ENCODE results near the gene RPE.

RPE gene

GRCh38 chr2:210028178-210028577, 25.7 kb downstream of the RPE start:
- whole genome bisulfite sequencing, 2 experiments, result 78 to 92% methylated on average over 1 of the region's 2 CpGs
- H3K4me3 ChIP-seq (ENCODE audit: insufficient read depth, low read depth, low read length), result no peak overlapping the region
- H3K36me3 ChIP-seq (ENCODE audit: control insufficient read depth, insufficient read depth, low read length), result peaks cover 4% of the 10 kb centered on the region
- no peaks in the 10 kb centered on the region for H3K9me3 ChIP-seq (ENCODE audit: control insufficient read depth, low read length)
- H3K27me3 ChIP-seq (ENCODE audit: control insufficient read depth, insufficient read depth, low read length, poor library complexity, severe bottlenecking), result no peaks in the 10 kb centered on the region
- no peaks in the 10 kb centered on the region for H3K4me1 ChIP-seq (ENCODE audit: control insufficient read depth, insufficient read depth, low read length)
- H3K27ac ChIP-seq (ENCODE audit: insufficient read depth, low read depth, low read length, poor library complexity, severe bottlenecking), result no peak overlapping the region

GRCh38 chr2:210034087-210034683, 31.7 kb downstream of the RPE start:
- no peak overlapping the region for H3K4me3 ChIP-seq (ENCODE audit: insufficient read depth, low read depth, low read length)
- no peaks in the 10 kb centered on the region for H3K36me3 ChIP-seq (ENCODE audit: control insufficient read depth, insufficient read depth, low read length)
- H3K27ac ChIP-seq (ENCODE audit: insufficient read depth, low read depth, low read length, poor library complexity, severe bottlenecking), result no peak overlapping the region
- H3K27me3 ChIP-seq (ENCODE audit: control insufficient read depth, insufficient read depth, low read length, poor library complexity, severe bottlenecking), result no peaks in the 10 kb centered on the region
- 77 to 91% methylated on average over 2 of the region's 2 CpGs for WGBS, 2 experiments
- no peaks in the 10 kb centered on the region for H3K9me3 ChIP-seq (ENCODE audit: control insufficient read depth, low read length)
- H3K4me1 ChIP-seq (ENCODE audit: control insufficient read depth, insufficient read depth, low read length), result no peaks in the 10 kb centered on the region

- Histone ChIP-seq H3K9me3 (ENCODE audit: control insufficient read depth, low read length) (no peaks in the 10 kb centered on the region), H3K27me3 (ENCODE audit: control insufficient read depth, insufficient read depth, low read length, poor library complexity, severe bottlenecking) (no peaks in the 10 kb centered on the region), H3K27ac (ENCODE audit: insufficient read depth, low read depth, low read length, poor library complexity, severe bottlenecking) (no peak overlapping the region), H3K4me1 (ENCODE audit: control insufficient read depth, insufficient read depth, low read length) (no peaks in the 10 kb centered on the region), H3K36me3 (ENCODE audit: control insufficient read depth, insufficient read depth, low read length) (no peaks in the 10 kb centered on the region), H3K4me3 (ENCODE audit: insufficient read depth, low read depth, low read length) (no peak overlapping the region)
- WGBS, 2 experiments, result 91 to 94% methylated on average over 4 of the region's 4 CpGs
Observed at GRCh38 chr2:210035679-210036078, 33.2 kb downstream of the RPE start.

- Histone ChIP-seq H3K27ac (ENCODE audit: insufficient read depth, low read depth, low read length, poor library complexity, severe bottlenecking) (no peak overlapping the region), H3K27me3 (ENCODE audit: control insufficient read depth, insufficient read depth, low read length, poor library complexity, severe bottlenecking) (no peaks in the 10 kb centered on the region), H3K4me3 (ENCODE audit: insufficient read depth, low read depth, low read length) (no peak overlapping the region), H3K9me3 (ENCODE audit: control insufficient read depth, low read length) (no peaks in the 10 kb centered on the region), H3K4me1 (ENCODE audit: control insufficient read depth, insufficient read depth, low read length) (no peaks in the 10 kb centered on the region), H3K36me3 (ENCODE audit: control insufficient read depth, insufficient read depth, low read length) (no peaks in the 10 kb centered on the region)
- WGBS, 2 experiments, result 97 to 100% methylated on average over 3 of the region's 3 CpGs
Observed at GRCh38 chr2:210038078-210038477, 35.6 kb downstream of the RPE start.

- WGBS, 2 experiments, result 84 to 89% methylated on average over 2 of the region's 2 CpGs
- Histone ChIP-seq H3K4me3 (ENCODE audit: insufficient read depth, low read depth, low read length) (no peak overlapping the region), H3K27ac (ENCODE audit: insufficient read depth, low read depth, low read length, poor library complexity, severe bottlenecking) (no peak overlapping the region), H3K36me3 (ENCODE audit: control insufficient read depth, insufficient read depth, low read length) (peaks cover 3% of the 10 kb centered on the region), H3K27me3 (ENCODE audit: control insufficient read depth, insufficient read depth, low read length, poor library complexity, severe bottlenecking) (no peaks in the 10 kb centered on the region), H3K9me3 (ENCODE audit: control insufficient read depth, low read length) (no peaks in the 10 kb centered on the region), H3K4me1 (ENCODE audit: control insufficient read depth, insufficient read depth, low read length) (no peaks in the 10 kb centered on the region)
Observed at GRCh38 chr2:210046851-210047500, 44.5 kb downstream of the RPE start.

- Histone ChIP-seq H3K36me3 (ENCODE audit: control insufficient read depth, insufficient read depth, low read length) (peaks cover 3% of the 10 kb centered on the region), H3K4me3 (ENCODE audit: insufficient read depth, low read depth, low read length) (no peak overlapping the region), H3K9me3 (ENCODE audit: control insufficient read depth, low read length) (no peaks in the 10 kb centered on the region), H3K27ac (ENCODE audit: insufficient read depth, low read depth, low read length, poor library complexity, severe bottlenecking) (no peak overlapping the region), H3K4me1 (ENCODE audit: control insufficient read depth, insufficient read depth, low read length) (no peaks in the 10 kb centered on the region), H3K27me3 (ENCODE audit: control insufficient read depth, insufficient read depth, low read length, poor library complexity, severe bottlenecking) (no peaks in the 10 kb centered on the region)
- 96 to 100% methylated on average over 1 of the region's 1 CpG for WGBS, 2 experiments
Observed at GRCh38 chr2:210049831-210050230, 47.4 kb downstream of the RPE start.

GRCh38 chr2:210050885-210051284, 48.4 kb downstream of the RPE start:
- H3K9me3 ChIP-seq (ENCODE audit: control insufficient read depth, low read length), result no peaks in the 10 kb centered on the region
- no peak overlapping the region for H3K4me3 ChIP-seq (ENCODE audit: insufficient read depth, low read depth, low read length)
- no peaks in the 10 kb centered on the region for H3K27me3 ChIP-seq (ENCODE audit: control insufficient read depth, insufficient read depth, low read length, poor library complexity, severe bottlenecking)
- no peak overlapping the region for H3K27ac ChIP-seq (ENCODE audit: insufficient read depth, low read depth, low read length, poor library complexity, severe bottlenecking)
- H3K4me1 ChIP-seq (ENCODE audit: control insufficient read depth, insufficient read depth, low read length), result no peaks in the 10 kb centered on the region
- peaks cover 3% of the 10 kb centered on the region for H3K36me3 ChIP-seq (ENCODE audit: control insufficient read depth, insufficient read depth, low read length)
- WGBS, 2 experiments, result 95 to 100% methylated on average over 1 of the region's 1 CpG

GRCh38 chr2:210054696-210055095, 52.3 kb downstream of the RPE start:
- no peak overlapping the region for H3K27ac ChIP-seq (ENCODE audit: insufficient read depth, low read depth, low read length, poor library complexity, severe bottlenecking)
- no peak overlapping the region for H3K4me3 ChIP-seq (ENCODE audit: insufficient read depth, low read depth, low read length)
- H3K4me1 ChIP-seq (ENCODE audit: control insufficient read depth, insufficient read depth, low read length), result no peaks in the 10 kb centered on the region
- no peaks in the 10 kb centered on the region for H3K27me3 ChIP-seq (ENCODE audit: control insufficient read depth, insufficient read depth, low read length, poor library complexity, severe bottlenecking)
- 95 to 100% methylated on average over 1 of the region's 1 CpG for WGBS, 2 experiments
- no peaks in the 10 kb centered on the region for H3K36me3 ChIP-seq (ENCODE audit: control insufficient read depth, insufficient read depth, low read length)
- no peaks in the 10 kb centered on the region for H3K9me3 ChIP-seq (ENCODE audit: control insufficient read depth, low read length)

- H3K9me3 ChIP-seq (ENCODE audit: control insufficient read depth, low read length), result no peaks in the 10 kb centered on the region
- no peak overlapping the region for H3K27ac ChIP-seq (ENCODE audit: insufficient read depth, low read depth, low read length, poor library complexity, severe bottlenecking)
- WGBS, 2 experiments, result 94 to 97% methylated on average over 3 of the region's 3 CpGs
- no peaks in the 10 kb centered on the region for H3K4me1 ChIP-seq (ENCODE audit: control insufficient read depth, insufficient read depth, low read length)
- H3K4me3 ChIP-seq (ENCODE audit: insufficient read depth, low read depth, low read length), result no peak overlapping the region
- H3K27me3 ChIP-seq (ENCODE audit: control insufficient read depth, insufficient read depth, low read length, poor library complexity, severe bottlenecking), result no peaks in the 10 kb centered on the region
- no peaks in the 10 kb centered on the region for H3K36me3 ChIP-seq (ENCODE audit: control insufficient read depth, insufficient read depth, low read length)
Observed at GRCh38 chr2:210055825-210056224, 53.4 kb downstream of the RPE start.

GRCh38 chr2:210063306-210063705, 60.9 kb downstream of the RPE start:
- no peak overlapping the region for H3K27ac ChIP-seq (ENCODE audit: insufficient read depth, low read depth, low read length, poor library complexity, severe bottlenecking)
- no peaks in the 10 kb centered on the region for H3K36me3 ChIP-seq (ENCODE audit: control insufficient read depth, insufficient read depth, low read length)
- no peaks in the 10 kb centered on the region for H3K27me3 ChIP-seq (ENCODE audit: control insufficient read depth, insufficient read depth, low read length, poor library complexity, severe bottlenecking)
- no peaks in the 10 kb centered on the region for H3K9me3 ChIP-seq (ENCODE audit: control insufficient read depth, low read length)
- H3K4me3 ChIP-seq (ENCODE audit: insufficient read depth, low read depth, low read length), result no peak overlapping the region
- H3K4me1 ChIP-seq (ENCODE audit: control insufficient read depth, insufficient read depth, low read length), result no peaks in the 10 kb centered on the region
- WGBS, 2 experiments, result 94 to 96% methylated on average over 2 of the region's 2 CpGs

All from ectodermal cell (in vitro differentiated cells).